ENCODE data around the gene SART3. TPM values are rescaled to one million over a fixed set of nuclear protein-coding genes. Genes with fewer than 3 reads are reported as not detected.

The SART3 gene
- polyA plus RNA-seq, 1 experiment, result 23.1 TPM

GRCh38 chr12:108568338-108569154, 7.6 kb upstream of the SART3 start:
- no peak for TF ChIP-seq CTCF (IDR thresholded peaks at IDR 0.05; ENCODE audit: insufficient read depth, low read depth, low read length)
- CTCF ChIA-PET, result interaction anchor here (1.2 to 19.7 kb wide), 3 partner anchors 41 to 235 kb away, joined by 3 to 460 read pairs (median 13); no protein-coding TSS in a partner anchor
- no peak for DNase-seq (ENCODE audit: low read depth)
- Histone ChIP-seq H3K27me3 (ENCODE audit: control insufficient read depth, insufficient read depth, low read length) (no peaks in the 10 kb centered on the region), H3K36me3 (ENCODE audit: control insufficient read depth, insufficient read depth, low read length) (peaks cover 13% of the 10 kb centered on the region), H3K4me3 (ENCODE audit: low read depth, low read length) (no peak overlapping the region)
- POLR2A ChIA-PET, result interaction anchor here (0.6 kb wide), 1 partner anchor 27 kb away, joined by 3 read pairs; no protein-coding TSS in a partner anchor

- ChIA-PET CTCF (interaction anchor here (1.2 to 19.7 kb wide), 5 partner anchors 9 to 236 kb away, joined by 3 to 460 read pairs (median 8); no protein-coding TSS in a partner anchor), POLR2A (interaction anchor here (0.6 kb wide), 1 partner anchor 28 kb away, joined by 3 read pairs; no protein-coding TSS in a partner anchor)
- no peak for DNase-seq (ENCODE audit: low read depth)
- no peak overlapping the region for H3K4me3 ChIP-seq (ENCODE audit: low read depth, low read length)
- TF ChIP-seq CTCF (IDR thresholded peaks at IDR 0.05; ENCODE audit: insufficient read depth, low read depth, low read length), result no peak
- H3K36me3 ChIP-seq (ENCODE audit: control insufficient read depth, insufficient read depth, low read length), result peaks cover 13% of the 10 kb centered on the region
- H3K27me3 ChIP-seq (ENCODE audit: control insufficient read depth, insufficient read depth, low read length), result no peaks in the 10 kb centered on the region
These were observed 6.7 kb upstream of the SART3 start for GRCh38 chr12:108567406-108568337.

GRCh38 chr12:108566452-108566851, 5.5 kb upstream of the SART3 start:
- Histone ChIP-seq H3K36me3 (ENCODE audit: control insufficient read depth, insufficient read depth, low read length) (peaks cover 13% of the 10 kb centered on the region), H3K4me3 (ENCODE audit: low read depth, low read length) (no peak overlapping the region), H3K27me3 (ENCODE audit: control insufficient read depth, insufficient read depth, low read length) (no peaks in the 10 kb centered on the region)
- CTCF ChIA-PET, result interaction anchor here (0.7 to 19.7 kb wide), 6 partner anchors 10 to 238 kb away, joined by 3 to 460 read pairs (median 10); no protein-coding TSS in a partner anchor
- DNase-seq (ENCODE audit: low read depth), result no peak
- POLR2A ChIA-PET, result no interaction called here
- no peak for TF ChIP-seq CTCF (IDR thresholded peaks at IDR 0.05; ENCODE audit: insufficient read depth, low read depth, low read length)

GRCh38 chr12:108565976-108566375, 5.0 kb upstream of the SART3 start:
- no peak for TF ChIP-seq CTCF (IDR thresholded peaks at IDR 0.05; ENCODE audit: insufficient read depth, low read depth, low read length)
- H3K4me3 ChIP-seq (ENCODE audit: low read depth, low read length), result no peak overlapping the region
- peaks cover 13% of the 10 kb centered on the region for H3K36me3 ChIP-seq (ENCODE audit: control insufficient read depth, insufficient read depth, low read length)
- no peaks in the 10 kb centered on the region for H3K27me3 ChIP-seq (ENCODE audit: control insufficient read depth, insufficient read depth, low read length)
- ChIA-PET CTCF (interaction anchor here (0.6 to 19.7 kb wide), 4 partner anchors 11 to 238 kb away, joined by 3 to 460 read pairs (median 10); no protein-coding TSS in a partner anchor), POLR2A (no interaction called here)
- DNase-seq (ENCODE audit: low read depth), result no peak
